ENCODE measurements around the gene FADS6. TPM values are rescaled to one million over a fixed set of nuclear protein-coding genes. Genes with fewer than 3 reads are reported as not detected.

Gene FADS6
- total and polyA plus RNA-seq, 2 donors from 2014 or later = not detected

DNA sequence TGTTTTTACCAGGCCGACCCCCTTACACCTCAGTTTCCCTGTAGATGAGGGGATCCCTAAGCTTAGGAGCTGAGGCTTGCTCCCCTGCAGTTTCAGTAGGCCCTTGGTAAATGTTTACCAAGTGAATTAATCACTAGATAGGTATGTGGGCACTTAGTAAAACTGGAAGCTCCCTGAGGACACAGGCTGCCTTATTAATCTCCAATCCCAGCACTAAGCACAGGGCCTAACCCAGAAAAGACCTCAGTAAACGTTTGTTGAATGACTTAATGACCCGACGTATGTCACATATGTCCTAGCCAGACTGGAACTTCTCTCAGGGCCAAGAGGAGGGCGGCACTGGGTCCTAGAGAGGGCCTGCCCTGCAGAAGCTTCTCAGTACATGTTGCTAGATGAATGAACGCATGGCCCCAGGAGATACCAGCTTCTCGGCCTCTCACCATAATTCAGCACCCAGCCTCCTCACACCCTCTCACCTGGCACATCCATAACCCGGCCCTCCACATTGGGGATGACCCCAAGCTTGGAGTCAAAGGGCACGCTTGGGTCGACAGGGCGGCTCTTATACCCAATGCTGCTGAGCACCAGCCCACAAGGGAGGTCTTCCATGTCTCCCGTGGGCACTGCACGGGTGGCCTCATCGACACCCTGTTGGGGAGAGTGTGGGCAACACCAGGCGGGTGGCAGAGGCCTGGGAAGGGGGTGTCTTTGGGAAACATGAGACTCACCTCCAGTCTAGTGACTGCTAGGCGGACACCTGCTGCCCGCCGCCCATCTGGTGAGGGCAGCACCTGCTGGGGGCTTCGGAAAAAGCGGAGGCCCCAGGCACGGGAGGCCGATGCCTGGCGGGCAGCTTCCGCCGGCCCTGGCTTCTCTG is 29.8 kb downstream of the FADS6 start:
- no peak overlapping the region for H3K4me3 ChIP-seq (ENCODE audit: low read length in 3 of 3)
- H3K9me3 ChIP-seq (ENCODE audit: control insufficient read depth in 2 of 3, insufficient read depth in 1 of 3, low read length in 3 of 3) = no peaks in the 10 kb centered on the region
- FAIRE-seq = no peak
- H3K27me3 ChIP-seq (ENCODE audit: control insufficient read depth, insufficient read depth, low read length) = peaks cover 10% of the 10 kb centered on the region
- no peak overlapping the region for H3K27ac ChIP-seq (ENCODE audit: low read depth in 2 of 2, low read length in 2 of 2)
- no peak overlapping the region for H3K9ac ChIP-seq (ENCODE audit: low read length in 3 of 3)
- intact Hi-C loops (cut with DNase I) = loop anchor here (5.0 to 10.0 kb wide), 2 partner anchors 71 to 119 kb away; partner anchors contain the start of gene NHERF1
- no peak for DNase-seq
- TF ChIP-seq, protein P1, sequence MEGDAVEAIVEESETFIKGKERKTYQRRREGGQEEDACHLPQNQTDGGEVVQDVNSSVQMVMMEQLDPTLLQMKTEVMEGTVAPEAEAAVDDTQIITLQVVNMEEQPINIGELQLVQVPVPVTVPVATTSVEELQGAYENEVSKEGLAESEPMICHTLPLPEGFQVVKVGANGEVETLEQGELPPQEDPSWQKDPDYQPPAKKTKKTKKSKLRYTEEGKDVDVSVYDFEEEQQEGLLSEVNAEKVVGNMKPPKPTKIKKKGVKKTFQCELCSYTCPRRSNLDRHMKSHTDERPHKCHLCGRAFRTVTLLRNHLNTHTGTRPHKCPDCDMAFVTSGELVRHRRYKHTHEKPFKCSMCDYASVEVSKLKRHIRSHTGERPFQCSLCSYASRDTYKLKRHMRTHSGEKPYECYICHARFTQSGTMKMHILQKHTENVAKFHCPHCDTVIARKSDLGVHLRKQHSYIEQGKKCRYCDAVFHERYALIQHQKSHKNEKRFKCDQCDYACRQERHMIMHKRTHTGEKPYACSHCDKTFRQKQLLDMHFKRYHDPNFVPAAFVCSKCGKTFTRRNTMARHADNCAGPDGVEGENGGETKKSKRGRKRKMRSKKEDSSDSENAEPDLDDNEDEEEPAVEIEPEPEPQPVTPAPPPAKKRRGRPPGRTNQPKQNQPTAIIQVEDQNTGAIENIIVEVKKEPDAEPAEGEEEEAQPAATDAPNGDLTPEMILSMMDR (IDR thresholded peaks at IDR 0.05; ENCODE audit: borderline replicate concordance, extremely low read depth, insufficient read depth) = no peak
- H3K4me1 ChIP-seq (ENCODE audit: control insufficient read depth in 2 of 3, insufficient read depth in 2 of 3, low read depth in 1 of 3, low read length in 3 of 3) = peaks cover 0 to 5% (median 2%) of the 10 kb centered on the region in 3 donors
- no peaks in the 10 kb centered on the region for H3K36me3 ChIP-seq (ENCODE audit: control insufficient read depth in 2 of 3, insufficient read depth in 3 of 3, low read length in 3 of 3)

DNA sequence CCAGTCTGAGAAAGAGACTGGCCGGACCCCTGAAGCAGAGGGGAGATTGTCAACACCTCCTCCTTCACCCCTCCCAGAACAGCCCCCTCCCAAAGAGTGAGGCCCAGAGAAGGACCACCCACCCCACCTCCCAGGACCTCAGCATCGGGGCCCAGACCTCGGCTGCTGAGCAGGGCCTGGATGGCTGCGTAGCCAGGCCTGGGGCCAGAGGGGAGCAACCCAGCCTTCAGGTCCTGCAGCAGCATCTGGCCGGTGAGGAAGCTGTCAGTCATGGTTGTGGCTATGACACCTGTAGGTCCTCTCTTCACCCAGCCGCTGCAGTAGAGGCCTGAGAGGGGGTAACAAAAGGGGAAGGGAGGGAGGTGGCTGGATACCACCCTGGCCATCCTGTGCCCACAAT is 30.5 kb downstream of the FADS6 start:
- DNase-seq (no peak), FAIRE-seq (no peak)
- Histone ChIP-seq H3K9me3 (ENCODE audit: control insufficient read depth in 2 of 3, insufficient read depth in 1 of 3, low read length in 3 of 3) (no peaks in the 10 kb centered on the region), H3K36me3 (ENCODE audit: control insufficient read depth in 2 of 3, insufficient read depth in 3 of 3, low read length in 3 of 3) (no peaks in the 10 kb centered on the region), H3K9ac (ENCODE audit: low read length in 3 of 3) (no peak overlapping the region), H3K4me1 (ENCODE audit: control insufficient read depth in 2 of 3, insufficient read depth in 2 of 3, low read depth in 1 of 3, low read length in 3 of 3) (peaks cover 0 to 5% (median 2%) of the 10 kb centered on the region in 3 donors), H3K4me3 (ENCODE audit: low read length in 3 of 3) (no peak overlapping the region), H3K27me3 (ENCODE audit: control insufficient read depth, insufficient read depth, low read length) (peaks cover 13% of the 10 kb centered on the region), H3K27ac (ENCODE audit: low read depth in 2 of 2, low read length in 2 of 2) (no peak overlapping the region)
- intact Hi-C loops (cut with DNase I) = loop anchor here (5.0 to 10.0 kb wide), 2 partner anchors 71 to 118 kb away; partner anchors contain the start of gene NHERF1
- TF ChIP-seq, protein P1 (IDR thresholded peaks at IDR 0.05; ENCODE audit: borderline replicate concordance, extremely low read depth, insufficient read depth) = no peak

DNA sequence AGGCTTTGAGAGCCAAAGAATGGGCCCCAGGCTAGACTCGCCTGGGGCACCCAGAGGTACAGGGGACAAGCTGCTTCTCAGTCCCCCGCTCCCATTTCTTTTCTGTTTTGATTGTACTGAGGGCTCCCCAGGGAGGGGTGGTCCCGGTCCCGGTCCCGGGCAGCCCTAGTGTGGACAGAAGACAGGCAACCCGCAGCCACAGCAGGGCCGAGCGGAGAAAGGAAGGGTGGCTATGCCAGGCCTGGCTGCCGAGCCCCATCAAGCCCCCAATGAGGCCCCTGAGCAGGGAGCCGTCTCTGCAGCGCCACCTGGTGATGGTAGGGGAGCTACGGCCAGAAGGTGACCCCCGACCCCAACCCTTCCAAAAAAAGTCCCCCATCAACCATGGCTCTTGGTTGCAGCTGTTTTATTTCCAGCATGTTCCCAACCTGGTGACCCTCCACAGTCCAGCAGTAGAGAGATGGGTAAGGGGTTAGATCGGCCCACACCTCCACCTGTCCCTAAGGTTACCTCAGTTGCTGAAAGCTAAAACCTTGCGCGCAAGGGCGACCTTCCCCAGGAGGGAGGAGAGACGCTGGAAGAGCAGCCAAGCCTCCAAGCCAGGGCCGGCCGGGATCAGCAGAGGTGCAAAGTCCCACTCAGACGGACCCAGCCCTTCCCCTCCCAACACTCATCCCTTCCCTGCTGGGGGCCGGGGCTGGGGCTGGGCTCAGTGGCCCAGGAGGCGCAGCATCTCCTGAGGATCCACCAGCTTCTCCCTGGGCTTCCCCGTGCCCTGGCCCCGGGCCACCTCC is 31.1 kb downstream of the FADS6 start:
- intact Hi-C loops (cut with DNase I) = loop anchor here (5.0 to 10.0 kb wide), 2 partner anchors 70 to 118 kb away; partner anchors contain the start of gene NHERF1
- DNase-seq (peak in 4 of 5 donors; percentile 81 to 90 (median 84)), FAIRE-seq (no peak)
- H3K9me3 ChIP-seq (ENCODE audit: control insufficient read depth in 2 of 3, insufficient read depth in 1 of 3, low read length in 3 of 3) = no peaks in the 10 kb centered on the region
- H3K4me1 ChIP-seq (ENCODE audit: control insufficient read depth in 2 of 3, insufficient read depth in 2 of 3, low read depth in 1 of 3, low read length in 3 of 3) = peaks cover 0 to 5% (median 2%) of the 10 kb centered on the region in 3 donors
- TF ChIP-seq, protein P1 (IDR thresholded peaks at IDR 0.05; ENCODE audit: borderline replicate concordance, extremely low read depth, insufficient read depth) = peak; percentile 56
- no peak overlapping the region for H3K4me3 ChIP-seq (ENCODE audit: low read length in 3 of 3)
- H3K36me3 ChIP-seq (ENCODE audit: control insufficient read depth in 2 of 3, insufficient read depth in 3 of 3, low read length in 3 of 3) = no peaks in the 10 kb centered on the region
- no peak overlapping the region for H3K27ac ChIP-seq (ENCODE audit: low read depth in 2 of 2, low read length in 2 of 2)
- H3K9ac ChIP-seq (ENCODE audit: low read length in 3 of 3) = no peak overlapping the region
- H3K27me3 ChIP-seq (ENCODE audit: control insufficient read depth, insufficient read depth, low read length) = peaks cover 19% of the 10 kb centered on the region

Data from kidney (tissue), 14 donors.